ENCODE results near the gene KCTD17.

Gene KCTD17

DNA sequence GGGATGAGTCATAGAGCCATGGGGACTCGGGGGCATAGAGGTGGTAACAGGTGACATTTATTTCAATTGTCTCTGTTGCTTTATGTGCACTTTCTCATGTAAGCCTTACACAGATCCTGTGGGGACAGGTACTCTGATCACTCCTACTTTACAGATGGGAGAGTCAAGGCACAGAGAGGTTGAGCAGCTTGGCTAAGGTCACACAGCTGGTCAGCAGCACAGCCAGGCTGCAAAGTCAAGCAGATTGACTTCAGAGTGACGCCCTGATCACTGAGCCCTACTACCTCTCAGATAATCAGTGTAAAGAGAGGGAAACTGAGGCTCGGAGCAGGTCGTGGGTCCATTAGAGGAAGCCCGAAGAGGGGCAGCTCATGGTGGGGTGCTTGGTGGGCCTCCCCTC lies 54.4 kb downstream of the KCTD17 start:
- Histone ChIP-seq H3K27ac (no peak overlapping the region), H3K4me3 (no peak overlapping the region)
- DNase-seq (ENCODE audit: low spot score) = no peak
- TF ChIP-seq, protein P1, sequence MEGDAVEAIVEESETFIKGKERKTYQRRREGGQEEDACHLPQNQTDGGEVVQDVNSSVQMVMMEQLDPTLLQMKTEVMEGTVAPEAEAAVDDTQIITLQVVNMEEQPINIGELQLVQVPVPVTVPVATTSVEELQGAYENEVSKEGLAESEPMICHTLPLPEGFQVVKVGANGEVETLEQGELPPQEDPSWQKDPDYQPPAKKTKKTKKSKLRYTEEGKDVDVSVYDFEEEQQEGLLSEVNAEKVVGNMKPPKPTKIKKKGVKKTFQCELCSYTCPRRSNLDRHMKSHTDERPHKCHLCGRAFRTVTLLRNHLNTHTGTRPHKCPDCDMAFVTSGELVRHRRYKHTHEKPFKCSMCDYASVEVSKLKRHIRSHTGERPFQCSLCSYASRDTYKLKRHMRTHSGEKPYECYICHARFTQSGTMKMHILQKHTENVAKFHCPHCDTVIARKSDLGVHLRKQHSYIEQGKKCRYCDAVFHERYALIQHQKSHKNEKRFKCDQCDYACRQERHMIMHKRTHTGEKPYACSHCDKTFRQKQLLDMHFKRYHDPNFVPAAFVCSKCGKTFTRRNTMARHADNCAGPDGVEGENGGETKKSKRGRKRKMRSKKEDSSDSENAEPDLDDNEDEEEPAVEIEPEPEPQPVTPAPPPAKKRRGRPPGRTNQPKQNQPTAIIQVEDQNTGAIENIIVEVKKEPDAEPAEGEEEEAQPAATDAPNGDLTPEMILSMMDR (IDR thresholded peaks at IDR 0.05) = no peak

GRCh38 chr22:37107816-37108621 lies 56.5 kb downstream of the KCTD17 start:
- H3K27ac ChIP-seq = no peak overlapping the region
- DNase-seq (ENCODE audit: low spot score) = no peak
- H3K4me3 ChIP-seq = no peak overlapping the region
- TF ChIP-seq, protein P1 (IDR thresholded peaks at IDR 0.05) = no peak

DNA sequence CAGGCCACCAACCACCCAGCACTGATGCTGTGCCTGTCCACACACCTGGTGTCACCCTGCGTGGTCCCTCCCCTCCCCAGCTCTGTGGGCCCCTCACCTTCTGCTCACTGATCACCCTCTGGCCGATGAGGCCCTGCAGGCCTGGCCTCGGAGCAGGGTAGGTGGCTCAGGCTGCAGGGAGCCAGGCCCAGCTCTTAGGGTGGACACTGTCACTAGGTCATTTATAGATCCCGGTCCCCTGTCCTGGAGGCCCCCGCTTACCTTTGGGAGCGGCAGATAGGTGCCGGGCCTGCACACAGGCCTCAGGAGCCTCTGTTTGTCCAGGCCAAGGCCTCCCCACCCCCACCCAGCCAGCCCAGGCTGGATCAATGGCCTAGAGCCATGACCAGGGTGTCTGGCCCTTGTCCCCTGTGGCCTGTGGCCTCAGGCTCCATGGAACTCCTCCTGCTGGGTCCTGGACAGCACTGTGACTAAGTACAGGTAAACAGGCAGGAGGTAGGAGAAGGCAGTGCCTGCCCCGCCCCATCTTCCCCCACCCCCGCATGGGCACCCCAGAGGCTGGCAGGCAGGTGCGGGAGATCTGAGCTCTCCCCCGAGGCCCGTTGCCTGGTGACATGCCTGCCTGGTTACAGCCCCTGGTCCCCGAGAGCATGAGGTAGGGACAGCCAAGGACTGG lies 57.8 kb downstream of the KCTD17 start, which contains the start of gene TMPRSS6:
Gene TMPRSS6, minus strand, starts transcription at position 472 of the 676 bp plus-strand sequence. CDS start 6,296 bp downstream, outside the sequence.
- TF ChIP-seq, protein P1 (IDR thresholded peaks at IDR 0.05) = no peak
- Histone ChIP-seq H3K27ac (no peak within 1 kb of the TSS), H3K4me3 (no peak within 1 kb of the TSS)
- DNase-seq (ENCODE audit: low spot score) = no peak

DNA sequence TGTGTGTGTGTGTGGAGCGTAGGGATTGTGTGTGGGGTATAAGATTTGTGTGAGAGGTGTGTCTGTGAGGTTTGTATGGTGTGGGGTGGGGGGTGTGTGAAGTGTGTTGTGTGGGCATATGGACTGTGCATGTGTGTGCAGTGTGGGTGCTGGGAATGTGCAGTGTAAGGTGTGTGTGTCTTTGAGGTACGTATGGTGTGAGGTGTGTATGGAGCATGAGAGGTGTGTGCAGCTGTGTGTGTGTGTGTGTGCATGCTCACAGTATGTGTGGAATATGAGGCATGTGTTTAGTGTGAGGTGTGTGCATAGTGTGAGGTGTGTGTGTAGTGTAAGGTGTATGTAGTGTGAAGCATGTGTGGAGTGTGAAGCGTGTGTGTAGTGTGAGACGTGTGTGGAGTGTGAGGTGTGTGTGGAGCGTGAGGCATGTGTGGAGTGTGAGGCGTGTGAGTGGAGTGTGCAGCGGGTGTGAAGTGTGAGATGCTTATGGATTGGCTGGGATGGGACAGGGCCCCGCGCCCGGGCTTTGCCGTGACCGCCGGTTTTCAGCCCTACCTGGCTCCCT lies 59.7 kb downstream of the KCTD17 start:
- DNase-seq (ENCODE audit: low spot score) = no peak
- H3K4me3 ChIP-seq = no peak overlapping the region
- TF ChIP-seq, protein P1 (IDR thresholded peaks at IDR 0.05) = no peak
- no peak overlapping the region for H3K27ac ChIP-seq

- Histone ChIP-seq H3K4me3 (no peak overlapping the region), H3K27ac (no peak overlapping the region)
- TF ChIP-seq, protein P1 (IDR thresholded peaks at IDR 0.05) = no peak
- DNase-seq (ENCODE audit: low spot score) = no peak
These were observed 60.7 kb downstream of the KCTD17 start for GRCh38 chr22:37112084-37112728.

Measured in coronary artery (tissue), 2 donors.